B cell (primary cell): Measurements from ENCODE around the gene MTFMT. TPM values are rescaled to one million over a fixed set of nuclear protein-coding genes. Genes with fewer than 3 reads are reported as not detected.

Experiments used
- ATAC-seq: fragments of 200-7000 bp; cut with Tn5 transposase; one replicate; pipeline ENCODE4 v1.10.0; 2021; ENCODE audit warnings: low read depth, mild to moderate bottlenecking, moderate number of reproducible peaks, moderate library complexity
- CTCF ChIA-PET: fragments of 350-600 bp; sonication (Branson Sonifier 250); formaldehyde crosslinking; loops from one replicate; lab custom pipeline; 2021; ENCODE audit warnings: antibody characterized with exemption, inconsistent platforms; lab: Charles Lee
- POLR2A ChIA-PET: fragments of 350-600 bp; sonication (Branson Sonifier 250); formaldehyde crosslinking; loops from one replicate; lab custom pipeline; 2021; ENCODE audit warnings: antibody characterized with exemption; lab: Charles Lee
- DNase-seq: peaks from one replicate; pipeline ENCODE4 v3.0.0; 2013
- H2AFZ ChIP-seq: 2 replicates; pipeline ENCODE4 v1.6.1; 2012; ENCODE audit warnings: mild to moderate bottlenecking, low read depth, low read length; ENCODE audit not compliant: insufficient read depth, poor library complexity, severe bottlenecking
- H3K27ac ChIP-seq, 2 donors: 1 replicate in 1 of 2; 2 replicates in 1 of 2; pipeline ENCODE4 v1.5.1; 2012 to 2013; ENCODE audit warnings: low read length in 2 of 2, mild to moderate bottlenecking in 2 of 2, moderate library complexity in 1 of 2
- H3K27me3 ChIP-seq, 4 experiments: fragments of 200-600 bp in 1 of 4; sonication (generic) in 1 of 4; replicated peaks in 1 of 4; 1 replicate in 2 of 4; 2 replicates in 2 of 4; pipeline versions ENCODE4 v1.6.1 to v1.7.0; 2013 to 2016; ENCODE audit warnings: low read length in 3 of 4, mild to moderate bottlenecking in 2 of 4, mixed read lengths in 1 of 4, moderate library complexity in 1 of 4; ENCODE audit not compliant: insufficient read depth in 4 of 4, control insufficient read depth in 3 of 4; ENCODE audit errors: control extremely low read depth in 1 of 4
- H3K36me3 ChIP-seq, 2 experiments: replicated peaks in 1 of 2; 1 replicate in 1 of 2; 2 replicates in 1 of 2; pipeline versions ENCODE4 v1.6.1 to v1.7.1; 2013; ENCODE audit warnings: low read length in 1 of 2; ENCODE audit not compliant: insufficient read depth in 2 of 2, control insufficient read depth in 1 of 2; ENCODE audit errors: control extremely low read depth in 1 of 2, extremely low read depth in 1 of 2
- H3K4me1 ChIP-seq, 2 donors: fragments of 200-600 bp in 1 of 2; sonication (generic) in 1 of 2; 1 replicate in 1 of 2; 2 replicates in 1 of 2; pipeline versions ENCODE4 v1.5.1 to v1.6.1; 2013 to 2017; ENCODE audit warnings: low read length in 2 of 2; ENCODE audit not compliant: control insufficient read depth in 2 of 2, insufficient read depth in 2 of 2
- H3K4me2 ChIP-seq: replicated peaks from 2 replicates; pipeline ENCODE3; 2012; ENCODE audit warnings: mild to moderate bottlenecking, low read depth, low read length; ENCODE audit not compliant: poor library complexity, severe bottlenecking
- H3K4me3 ChIP-seq, 5 experiments: fragments of 200-600 bp in 1 of 5; sonication (generic) in 1 of 5; 1 replicate in 3 of 5; 2 replicates in 2 of 5; pipeline versions ENCODE4 v1.5.1 to v1.7.0; 2011 to 2016; ENCODE audit warnings: low read length in 4 of 5, mild to moderate bottlenecking in 4 of 5, low read depth in 2 of 5, control low read depth in 1 of 5, moderate library complexity in 1 of 5; ENCODE audit not compliant: insufficient read depth in 1 of 5; ENCODE audit errors: control extremely low read depth in 1 of 5, extremely low read depth in 1 of 5
- H3K79me2 ChIP-seq: fragments of 200-600 bp; sonication (generic); one replicate; pipeline ENCODE4 v1.6.0; 2016; ENCODE audit warnings: low read length; ENCODE audit not compliant: control insufficient read depth, insufficient read depth
- H3K9ac ChIP-seq: fragments of 200-600 bp; sonication (generic); 2 replicates; pipeline ENCODE4 v1.6.1; 2017; ENCODE audit warnings: mild to moderate bottlenecking, low read length, moderate library complexity
- H3K9me3 ChIP-seq, 3 donors: one replicate each; pipeline versions ENCODE4 v1.6.1 to v1.7.1; 2013; ENCODE audit warnings: low read length in 2 of 3; ENCODE audit not compliant: control insufficient read depth in 2 of 3, insufficient read depth in 1 of 3; ENCODE audit errors: control extremely low read depth in 1 of 3
- H4K20me1 ChIP-seq: 2 replicates; pipeline ENCODE4 v1.6.0; 2012; ENCODE audit warnings: mild to moderate bottlenecking, low read length; ENCODE audit not compliant: insufficient read depth, control insufficient read depth, poor library complexity, severe bottlenecking
- H3K27ac Mint-ChIP-seq: one replicate; pipeline ENCODE4 v1.8.0; 2021; ENCODE audit warnings: mixed read lengths
- H3K27me3 Mint-ChIP-seq: one replicate; pipeline ENCODE4 v1.8.0; 2021; ENCODE audit warnings: mixed read lengths
- H3K4me1 Mint-ChIP-seq: one replicate; pipeline ENCODE4 v1.8.0; 2021; ENCODE audit warnings: mixed read lengths
- H3K4me3 Mint-ChIP-seq: one replicate; pipeline ENCODE4 v1.8.0; 2021; ENCODE audit warnings: mixed read lengths
- H3K9me3 Mint-ChIP-seq: one replicate; pipeline ENCODE4 v1.8.0; 2022; ENCODE audit warnings: mixed read lengths; ENCODE audit not compliant: insufficient read depth
- EZH2 ChIP-seq: IDR thresholded peaks from 2 replicates; pipeline ENCODE4 v1.6.1; 2012; ENCODE audit warnings: borderline replicate concordance, low read depth, mild to moderate bottlenecking, moderate library complexity, low read length; ENCODE audit not compliant: insufficient read depth, poor library complexity, severe bottlenecking
- WGBS: methylation state at CpG from one replicate; pipeline ENCODE4 v1.1.5; 2013; ENCODE audit warnings: missing lambda C conversion rate; ENCODE audit not compliant: insufficient coverage; 5-methylcytosine and 5-hydroxymethylcytosine counted together
- intact Hi-C: fragments of 100-400 bp; cut with micrococcal nuclease; formaldehyde crosslinking; loops from one replicate; pipeline ENCODE4 v1.10.0; 2022
- polyA plus RNA-seq: library from polyadenylated mRNA; depleted of rRNA; stranded (reverse); fragments of >200 nt; gene quantifications from 2 replicates; pipeline ENCODE4 v1.2.3, GENCODE V29; 2012
- total RNA-seq, 2 donors: library from RNA; stranded (reverse); fragments of 120-200 nt in 1 of 2; gene quantifications; 1 replicate in 1 of 2; 2 replicates in 1 of 2; pipeline versions ENCODE4 v1.2.3 to v1.2.4, GENCODE V29; 2013 to 2022
- TF ChIP-seq, protein P1 (sequence below): fragments of 200-600 bp; IDR thresholded peaks from one replicate; pipeline ENCODE4 v1.8.0; 2022; ENCODE audit warnings: antibody characterized with exemption, mild to moderate bottlenecking

Gene MTFMT
- total and polyA plus RNA-seq, 2 donors (not counting 1 experiment from before 2014, with no cell fraction given): 10.0 to 14.3 TPM

DNA sequence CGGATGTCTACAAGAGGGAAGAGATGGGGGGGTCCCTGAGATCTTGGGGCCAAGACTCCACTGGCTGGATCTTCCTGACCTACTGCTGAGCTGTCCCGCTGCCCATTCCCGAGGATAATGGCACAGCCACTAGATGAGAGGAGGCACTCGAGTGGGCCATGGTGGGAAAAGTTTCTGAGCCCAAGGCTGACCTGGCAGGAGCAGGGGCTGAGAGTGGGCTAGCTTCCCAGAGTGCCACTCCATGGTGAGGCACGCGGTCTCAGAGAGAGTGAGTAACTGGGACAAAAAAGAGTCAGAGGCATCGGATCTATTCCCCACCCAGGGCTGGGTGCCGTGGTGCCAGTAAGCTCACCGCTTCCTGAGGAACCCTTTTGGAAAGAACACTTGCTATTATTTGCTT lies 26.7 kb upstream of the MTFMT start:
- ChIA-PET POLR2A (no interaction called here), CTCF (interaction anchor here (0.6 to 2.1 kb wide), 6 partner anchors 15 to 241 kb away, joined by 3 to 10 read pairs (median 4); partner anchors contain the start of gene KBTBD13)
- H3K36me3 ChIP-seq: no peaks in the 10 kb centered on the region
- no peak overlapping the region for H3K27ac Mint-ChIP-seq
- H3K4me1 ChIP-seq: peaks cover 0 to 3% of the 10 kb centered on the region in 2 donors
- no peaks in the 10 kb centered on the region for H3K27me3 Mint-ChIP-seq
- H4K20me1 ChIP-seq: no peaks in the 10 kb centered on the region
- H3K4me3 Mint-ChIP-seq: no peak overlapping the region
- H3K9me3 ChIP-seq: peaks cover 0 to 4% (median 0%) of the 10 kb centered on the region in 3 donors
- H3K9me3 Mint-ChIP-seq: no peaks in the 10 kb centered on the region
- TF ChIP-seq, protein P1, sequence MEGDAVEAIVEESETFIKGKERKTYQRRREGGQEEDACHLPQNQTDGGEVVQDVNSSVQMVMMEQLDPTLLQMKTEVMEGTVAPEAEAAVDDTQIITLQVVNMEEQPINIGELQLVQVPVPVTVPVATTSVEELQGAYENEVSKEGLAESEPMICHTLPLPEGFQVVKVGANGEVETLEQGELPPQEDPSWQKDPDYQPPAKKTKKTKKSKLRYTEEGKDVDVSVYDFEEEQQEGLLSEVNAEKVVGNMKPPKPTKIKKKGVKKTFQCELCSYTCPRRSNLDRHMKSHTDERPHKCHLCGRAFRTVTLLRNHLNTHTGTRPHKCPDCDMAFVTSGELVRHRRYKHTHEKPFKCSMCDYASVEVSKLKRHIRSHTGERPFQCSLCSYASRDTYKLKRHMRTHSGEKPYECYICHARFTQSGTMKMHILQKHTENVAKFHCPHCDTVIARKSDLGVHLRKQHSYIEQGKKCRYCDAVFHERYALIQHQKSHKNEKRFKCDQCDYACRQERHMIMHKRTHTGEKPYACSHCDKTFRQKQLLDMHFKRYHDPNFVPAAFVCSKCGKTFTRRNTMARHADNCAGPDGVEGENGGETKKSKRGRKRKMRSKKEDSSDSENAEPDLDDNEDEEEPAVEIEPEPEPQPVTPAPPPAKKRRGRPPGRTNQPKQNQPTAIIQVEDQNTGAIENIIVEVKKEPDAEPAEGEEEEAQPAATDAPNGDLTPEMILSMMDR: no peak
- no peak for TF ChIP-seq EZH2
- WGBS: 82% methylated on average over 8 of the region's 9 CpGs
- peaks cover under 1% of the 10 kb centered on the region for H3K4me1 Mint-ChIP-seq
- no peak overlapping the region for H3K4me2 ChIP-seq
- no peak overlapping the region for H3K9ac ChIP-seq
- no peak overlapping the region for H3K27ac ChIP-seq
- no peak overlapping the region for H3K4me3 ChIP-seq
- peaks cover 0 to 2% (median 0%) of the 10 kb centered on the region in 4 experiments for H3K27me3 ChIP-seq
- intact Hi-C loops: no loop called here
- ATAC-seq: no peak
- DNase-seq: no peak
- H3K79me2 ChIP-seq: no peaks in the 10 kb centered on the region
- no peak overlapping the region for H2AFZ ChIP-seq

DNA sequence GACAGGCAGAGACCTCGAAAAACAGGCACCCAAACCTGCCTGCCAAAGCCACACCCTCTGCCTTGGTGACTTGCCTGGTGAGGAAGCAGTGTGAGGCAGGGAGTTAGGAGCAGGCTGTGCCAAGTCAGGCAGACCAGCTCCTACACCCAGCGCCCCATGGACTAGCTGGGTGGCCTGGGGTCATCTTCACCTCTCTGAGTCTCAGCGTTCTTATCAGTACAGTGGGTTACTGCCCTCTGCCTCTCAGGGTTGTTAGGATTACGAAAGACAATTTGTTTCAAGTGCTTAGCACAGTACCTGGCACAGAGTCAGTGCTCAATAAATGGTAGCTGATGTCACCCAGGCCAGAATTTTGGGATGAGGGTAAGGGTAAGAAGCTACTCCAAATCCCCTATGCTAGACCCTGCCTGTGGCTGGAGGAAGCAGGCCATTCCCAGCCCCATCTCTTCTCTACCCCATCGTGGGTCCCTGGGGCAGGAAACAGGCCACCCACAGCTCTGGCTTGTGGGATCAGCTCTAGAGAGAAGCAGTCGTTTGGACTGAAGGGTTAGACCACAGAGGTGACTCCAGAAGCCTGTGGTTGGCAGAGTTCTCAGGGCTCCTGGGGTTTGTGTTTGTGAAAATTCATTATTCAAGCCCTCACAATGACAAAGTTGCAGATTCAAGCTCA lies 25.9 kb upstream of the MTFMT start:
- H3K9ac ChIP-seq: no peak overlapping the region
- no peak overlapping the region for H2AFZ ChIP-seq
- DNase-seq (no peak), ATAC-seq (no peak)
- Mint-ChIP-seq H3K27me3 (no peaks in the 10 kb centered on the region), H3K4me3 (no peak overlapping the region), H3K27ac (no peak overlapping the region), H3K9me3 (no peaks in the 10 kb centered on the region), H3K4me1 (peaks cover 4% of the 10 kb centered on the region)
- ChIA-PET POLR2A (no interaction called here), CTCF (interaction anchor here (0.8 to 4.1 kb wide), 11 partner anchors 21 to 330 kb away, joined by 3 to 13 read pairs (median 4); partner anchors contain the start of gene KBTBD13)
- H3K79me2 ChIP-seq: no peaks in the 10 kb centered on the region
- H3K9me3 ChIP-seq: peaks cover 0 to 4% (median 0%) of the 10 kb centered on the region in 3 donors
- H3K4me2 ChIP-seq: no peak overlapping the region
- H3K4me1 ChIP-seq: peaks cover under 1 to 6% of the 10 kb centered on the region in 2 donors
- no peak overlapping the region for H3K27ac ChIP-seq
- TF ChIP-seq, protein P1: no peak
- no peak for TF ChIP-seq EZH2
- intact Hi-C loops: loop anchor here (2.0 kb wide), 1 partner anchor 249 kb away; the partner anchor contains the start of gene RNU5B-1
- no peaks in the 10 kb centered on the region for H3K36me3 ChIP-seq
- no peak overlapping the region for H3K4me3 ChIP-seq
- no peaks in the 10 kb centered on the region for H4K20me1 ChIP-seq
- WGBS: 61% methylated on average over 5 of the region's 6 CpGs
- H3K27me3 ChIP-seq: peaks cover 0 to 2% (median 0%) of the 10 kb centered on the region in 4 experiments
